Central memory CD8-positive, alpha-beta T cell (primary cell): ENCODE results near the gene HELB.

Source experiments
- ATAC-seq: fragments of 150-1000 bp; cut with Tn5 transposase; replicated peaks from 2 replicates; pipeline ENCODE4 v1.10.0; 2022; ENCODE audit warnings: mild to moderate bottlenecking, moderate FRiP score, moderate number of reproducible peaks; ENCODE audit not compliant: poor library complexity, severe bottlenecking; ENCODE audit errors: extremely low read depth
- DNase-seq, 2 donors: peaks; one replicate each; pipeline ENCODE4 v3.0.0; 2021; ENCODE audit warnings: low spot score in 2 of 2
- H3K27ac Mint-ChIP-seq: one replicate; pipeline ENCODE4 v1.8.0; 2022; ENCODE audit warnings: low read depth, mild to moderate bottlenecking, moderate library complexity, mixed read lengths
- H3K27me3 Mint-ChIP-seq: one replicate; pipeline ENCODE4 v1.8.0; 2022; ENCODE audit warnings: mixed read lengths
- H3K36me3 Mint-ChIP-seq: one replicate; pipeline ENCODE4 v1.8.0; 2022; ENCODE audit warnings: mild to moderate bottlenecking, moderate library complexity, mixed read lengths; ENCODE audit not compliant: insufficient read depth
- H3K4me1 Mint-ChIP-seq: one replicate; pipeline ENCODE4 v1.8.0; 2022; ENCODE audit warnings: mixed read lengths
- H3K4me3 Mint-ChIP-seq: one replicate; pipeline ENCODE4 v1.8.0; 2022; ENCODE audit warnings: mild to moderate bottlenecking, moderate library complexity, mixed read lengths
- H3K9me3 Mint-ChIP-seq: one replicate; pipeline ENCODE4 v1.8.0; 2022; ENCODE audit warnings: mixed read lengths

Gene HELB

GRCh38 chr12:66312189-66312588, 9.9 kb downstream of the HELB start:
- Mint-ChIP-seq H3K27me3 (no peaks in the 10 kb centered on the region), H3K4me3 (peak overlapping the region; percentile 74), H3K36me3 (peaks cover 56% of the 10 kb centered on the region), H3K9me3 (no peaks in the 10 kb centered on the region), H3K27ac (peak overlapping the region; percentile 47), H3K4me1 (peaks cover 76% of the 10 kb centered on the region)
- DNase-seq (no peak), ATAC-seq (no peak)

- DNase-seq, result no peak
- ATAC-seq, result no peak
- peak overlapping the region; percentile 73 for H3K27ac Mint-ChIP-seq
- H3K36me3 Mint-ChIP-seq, result peaks cover 51% of the 10 kb centered on the region
- no peaks in the 10 kb centered on the region for H3K27me3 Mint-ChIP-seq
- H3K9me3 Mint-ChIP-seq, result no peaks in the 10 kb centered on the region
- peak overlapping the region; percentile 45 for H3K4me3 Mint-ChIP-seq
- peaks cover 70% of the 10 kb centered on the region for H3K4me1 Mint-ChIP-seq
Observed at GRCh38 chr12:66314278-66314677, 12.0 kb downstream of the HELB start.

DNA sequence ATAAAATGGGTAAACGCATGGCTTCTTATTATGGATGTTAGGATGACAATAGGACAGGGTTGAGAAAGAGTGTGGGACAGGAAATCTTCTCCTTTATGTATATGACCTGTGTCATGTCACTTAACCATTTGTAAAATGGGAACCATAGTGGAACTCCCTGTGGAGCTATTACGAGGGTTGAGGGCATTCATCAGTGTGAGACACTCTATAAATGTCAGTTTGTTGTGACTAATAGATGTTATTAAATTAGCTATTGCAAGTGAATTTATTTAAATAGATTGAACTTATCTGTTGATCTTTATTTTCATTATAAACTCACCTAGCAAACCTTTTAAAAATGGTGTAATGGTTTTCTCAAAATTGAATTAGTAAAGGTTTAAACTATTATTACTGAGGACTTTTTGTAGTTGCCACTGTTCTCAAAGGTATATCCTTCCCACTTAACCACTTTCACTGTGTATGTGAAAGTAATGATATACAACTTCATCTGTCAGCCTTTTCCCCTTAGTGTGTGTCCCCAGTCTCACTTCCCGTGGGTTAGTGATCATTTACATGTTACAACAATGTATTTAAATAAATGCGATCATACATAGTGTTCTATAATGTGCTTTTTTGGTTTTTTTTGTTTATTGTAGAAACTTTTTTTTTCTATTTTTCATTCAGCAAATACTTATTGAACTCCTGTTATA, 17.1 kb downstream of the HELB start:
- no peak overlapping the region for H3K4me3 Mint-ChIP-seq
- no peaks in the 10 kb centered on the region for H3K27me3 Mint-ChIP-seq
- H3K27ac Mint-ChIP-seq, result peak overlapping the region; percentile 7
- no peaks in the 10 kb centered on the region for H3K9me3 Mint-ChIP-seq
- peaks cover 48% of the 10 kb centered on the region for H3K36me3 Mint-ChIP-seq
- ATAC-seq (no peak), DNase-seq (no peak)
- peaks cover 53% of the 10 kb centered on the region for H3K4me1 Mint-ChIP-seq

DNA sequence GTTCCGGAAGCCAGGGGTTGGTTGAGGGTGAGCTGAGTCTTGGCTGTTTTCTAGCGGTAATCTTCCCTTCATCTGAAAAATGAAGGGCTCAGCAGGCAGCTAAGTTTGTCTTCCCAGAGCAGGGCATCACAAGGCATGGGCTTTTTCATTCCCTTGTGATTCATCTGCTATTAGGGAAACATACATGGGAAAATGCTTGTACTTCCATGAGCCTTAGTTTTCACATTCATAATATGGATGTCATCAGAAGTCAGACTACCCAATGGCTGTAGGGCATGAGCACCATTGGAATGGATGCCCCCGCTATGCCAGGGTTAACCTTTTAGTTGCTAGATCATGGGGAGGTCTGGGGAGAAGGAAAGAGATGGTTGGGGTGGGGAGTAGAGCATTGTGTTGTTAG, 18.7 kb downstream of the HELB start:
- ATAC-seq (no peak), DNase-seq (no peak)
- Mint-ChIP-seq H3K27ac (peak overlapping the region; percentile 7), H3K4me3 (no peak overlapping the region), H3K36me3 (peaks cover 60% of the 10 kb centered on the region), H3K9me3 (no peaks in the 10 kb centered on the region), H3K27me3 (no peaks in the 10 kb centered on the region), H3K4me1 (peaks cover 53% of the 10 kb centered on the region)

DNA sequence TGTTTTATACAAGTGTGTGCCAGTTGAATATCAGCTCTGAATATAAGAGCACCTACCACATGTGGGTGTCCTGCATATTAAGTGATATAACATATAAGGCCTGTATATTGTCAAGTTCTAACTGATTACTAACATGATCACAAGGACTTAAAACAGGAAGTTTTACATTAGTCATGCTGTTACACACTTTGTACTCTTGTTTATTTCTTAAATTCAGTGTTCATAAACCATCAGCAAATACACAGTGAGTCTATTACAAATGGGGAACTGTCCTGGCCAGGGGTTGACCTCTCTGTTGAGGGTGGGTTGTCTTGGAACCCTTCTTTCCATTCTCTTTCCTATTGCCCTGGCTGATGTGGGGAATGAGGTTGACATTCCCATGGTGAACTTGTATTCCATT, 19.1 kb downstream of the HELB start:
- H3K27me3 Mint-ChIP-seq, result no peaks in the 10 kb centered on the region
- H3K9me3 Mint-ChIP-seq, result no peaks in the 10 kb centered on the region
- no peak for ATAC-seq
- peak overlapping the region; percentile 37 for H3K27ac Mint-ChIP-seq
- H3K4me1 Mint-ChIP-seq, result peaks cover 53% of the 10 kb centered on the region
- peaks cover 60% of the 10 kb centered on the region for H3K36me3 Mint-ChIP-seq
- no peak overlapping the region for H3K4me3 Mint-ChIP-seq
- no peak for DNase-seq

DNA sequence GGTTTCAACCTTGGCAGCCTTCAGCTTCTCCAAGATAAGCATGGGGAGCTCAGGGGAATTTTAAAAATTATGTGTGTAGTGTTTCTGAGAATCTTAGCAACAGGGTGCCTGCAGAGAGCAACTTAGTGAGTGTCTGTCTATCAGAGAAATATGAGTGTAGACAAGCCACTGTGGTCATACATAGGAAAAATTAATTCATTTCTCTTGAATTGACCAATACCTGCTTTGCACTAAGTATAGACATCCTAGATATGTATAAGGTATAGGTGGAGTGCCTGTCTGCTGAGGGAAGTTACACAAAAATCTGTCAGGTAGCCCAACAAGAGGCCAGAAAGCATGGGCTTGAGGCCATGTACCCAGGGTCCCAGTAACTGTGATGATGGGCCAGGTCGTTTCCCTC, 20.7 kb downstream of the HELB start:
- DNase-seq, result no peak
- peaks cover 50% of the 10 kb centered on the region for H3K4me1 Mint-ChIP-seq
- ATAC-seq, result no peak
- no peak overlapping the region for H3K27ac Mint-ChIP-seq
- no peak overlapping the region for H3K4me3 Mint-ChIP-seq
- H3K27me3 Mint-ChIP-seq, result no peaks in the 10 kb centered on the region
- no peaks in the 10 kb centered on the region for H3K9me3 Mint-ChIP-seq
- H3K36me3 Mint-ChIP-seq, result peaks cover 66% of the 10 kb centered on the region

GRCh38 chr12:66329941-66330340, 27.6 kb downstream of the HELB start:
- ATAC-seq (no peak), DNase-seq (no peak)
- Mint-ChIP-seq H3K27me3 (no peaks in the 10 kb centered on the region), H3K4me1 (peaks cover 38% of the 10 kb centered on the region), H3K4me3 (no peak overlapping the region), H3K27ac (no peak overlapping the region), H3K36me3 (peaks cover 61% of the 10 kb centered on the region), H3K9me3 (no peaks in the 10 kb centered on the region)

DNA sequence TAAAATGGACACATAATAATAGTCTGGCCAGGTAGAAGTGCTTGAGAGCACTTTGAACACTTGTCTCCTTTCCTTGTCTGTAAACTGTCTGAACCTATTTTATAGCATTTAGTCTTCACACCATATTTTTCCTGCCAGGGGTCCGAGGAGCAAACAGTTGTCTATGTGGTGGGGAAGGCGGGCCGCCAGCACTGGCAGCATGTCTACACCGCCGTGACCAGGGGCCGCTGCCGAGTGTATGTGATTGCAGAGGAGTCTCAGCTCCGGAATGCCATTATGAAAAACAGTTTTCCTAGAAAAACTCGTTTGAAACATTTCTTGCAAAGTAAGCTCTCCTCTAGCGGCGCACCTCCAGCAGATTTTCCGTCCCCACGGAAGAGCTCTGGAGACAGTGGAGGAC, 28.7 kb downstream of the HELB start:
- Mint-ChIP-seq H3K27ac (peak overlapping the region; percentile 22), H3K4me1 (peaks cover 28% of the 10 kb centered on the region), H3K4me3 (no peak overlapping the region), H3K9me3 (no peaks in the 10 kb centered on the region), H3K36me3 (peaks cover 50% of the 10 kb centered on the region), H3K27me3 (no peaks in the 10 kb centered on the region)
- ATAC-seq (no peak), DNase-seq (no peak)

GRCh38 chr12:66331814-66332213, 29.5 kb downstream of the HELB start:
- no peaks in the 10 kb centered on the region for H3K27me3 Mint-ChIP-seq
- H3K4me1 Mint-ChIP-seq, result peaks cover 28% of the 10 kb centered on the region
- ATAC-seq, result no peak

GRCh38 chr12:66335746-66336145, 33.5 kb downstream of the HELB start:
- no peak for ATAC-seq

More at GRCh38 chr12:66331814-66332213, 29.5 kb downstream of the HELB start:
- H3K9me3 Mint-ChIP-seq, result no peaks in the 10 kb centered on the region
- no peak overlapping the region for H3K4me3 Mint-ChIP-seq
- no peak overlapping the region for H3K27ac Mint-ChIP-seq
- DNase-seq, result no peak
- H3K36me3 Mint-ChIP-seq, result peaks cover 44% of the 10 kb centered on the region

DNA sequence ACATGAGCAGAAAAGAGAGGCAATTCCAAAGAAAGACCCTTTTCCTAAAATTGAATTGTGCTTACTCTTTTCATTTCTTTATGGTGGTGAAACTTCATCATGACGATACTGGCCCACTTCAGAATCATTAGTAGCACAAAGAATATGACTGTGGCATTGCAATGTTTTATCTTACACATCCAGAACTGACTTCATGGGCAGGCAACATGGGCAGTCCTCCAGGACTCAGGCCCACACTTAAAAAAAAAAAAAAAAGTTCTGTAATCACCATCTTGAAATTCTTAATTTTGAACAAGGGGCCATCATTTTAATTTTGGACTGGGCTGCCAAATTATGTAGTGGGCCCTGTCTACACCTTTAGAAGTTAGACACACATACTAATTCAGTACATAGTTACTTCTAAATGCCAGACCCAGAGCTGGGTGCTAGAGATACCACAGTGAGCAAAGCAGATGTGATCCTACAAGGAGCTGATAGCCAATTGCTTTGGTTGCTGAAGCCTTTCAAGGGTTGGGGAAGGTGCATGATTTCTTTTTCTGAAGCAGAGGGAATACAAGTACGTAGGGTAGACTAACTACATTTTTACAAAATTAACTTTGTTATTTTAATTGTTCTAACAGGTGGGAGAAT, 35.2 kb downstream of the HELB start:
- no peaks in the 10 kb centered on the region for H3K9me3 Mint-ChIP-seq
- no peak overlapping the region for H3K4me3 Mint-ChIP-seq
- H3K27me3 Mint-ChIP-seq, result no peaks in the 10 kb centered on the region
- peaks cover 43% of the 10 kb centered on the region for H3K36me3 Mint-ChIP-seq
- no peak overlapping the region for H3K27ac Mint-ChIP-seq
- DNase-seq (no peak), ATAC-seq (no peak)
- peaks cover 10% of the 10 kb centered on the region for H3K4me1 Mint-ChIP-seq

More at GRCh38 chr12:66335746-66336145, 33.5 kb downstream of the HELB start:
- no peaks in the 10 kb centered on the region for H3K27me3 Mint-ChIP-seq
- peaks cover 49% of the 10 kb centered on the region for H3K36me3 Mint-ChIP-seq
- H3K9me3 Mint-ChIP-seq, result no peaks in the 10 kb centered on the region
- peaks cover 14% of the 10 kb centered on the region for H3K4me1 Mint-ChIP-seq
- no peak for DNase-seq
- H3K4me3 Mint-ChIP-seq, result no peak overlapping the region
- H3K27ac Mint-ChIP-seq, result no peak overlapping the region

- H3K36me3 Mint-ChIP-seq, result peaks cover 44% of the 10 kb centered on the region
- no peaks in the 10 kb centered on the region for H3K27me3 Mint-ChIP-seq
- ATAC-seq (no peak), DNase-seq (no peak)
- no peaks in the 10 kb centered on the region for H3K9me3 Mint-ChIP-seq
- peaks cover 23% of the 10 kb centered on the region for H3K4me1 Mint-ChIP-seq
- H3K4me3 Mint-ChIP-seq, result no peak overlapping the region
- no peak overlapping the region for H3K27ac Mint-ChIP-seq
Observed at GRCh38 chr12:66340131-66340530, 37.8 kb downstream of the HELB start.

DNA sequence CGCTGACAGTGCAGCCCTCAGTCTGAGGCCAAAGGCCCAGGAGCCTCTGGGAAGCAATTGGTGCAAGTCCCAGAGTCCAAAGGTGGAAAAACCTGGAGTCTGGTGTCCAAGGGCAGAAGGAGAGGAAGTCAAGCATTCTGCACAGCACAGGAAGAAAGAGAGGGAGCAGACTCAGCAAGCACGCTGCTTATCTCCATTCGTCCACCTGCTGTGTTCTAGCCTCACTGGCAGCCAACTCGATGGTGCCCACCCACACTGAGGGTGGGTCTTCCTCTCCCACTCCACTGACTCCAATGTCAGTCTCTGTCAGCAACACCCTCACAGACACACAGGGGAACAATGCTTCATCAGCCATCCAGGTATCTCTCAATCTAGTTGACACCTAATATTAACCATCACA, 38.8 kb downstream of the HELB start:
- Mint-ChIP-seq H3K4me1 (peaks cover 30% of the 10 kb centered on the region), H3K36me3 (peaks cover 47% of the 10 kb centered on the region), H3K9me3 (no peaks in the 10 kb centered on the region), H3K27me3 (no peaks in the 10 kb centered on the region), H3K27ac (no peak overlapping the region), H3K4me3 (no peak overlapping the region)
- no peak for DNase-seq
- no peak for ATAC-seq
